Activated CD8-positive, alpha-beta memory T cell treated with anti-CD3 and anti-CD28 coated beads, Interleukin-2, amount 50 U/mL, for 1 hour (primary cell): ENCODE measurements around the gene CEP43.

Experiments used
- DNase-seq: peaks from one replicate; pipeline ENCODE4 v3.0.0-alpha.2; 2020; ENCODE audit errors: extremely low read depth

Gene CEP43

GRCh38 chr6:166969390-166970002, 29.7 kb upstream of the CEP43 start:
- no peak for DNase-seq

- DNase-seq = no peak
Measured at GRCh38 chr6:166970091-166970490, 29.1 kb upstream of the CEP43 start.

- no peak for DNase-seq
Measured at GRCh38 chr6:166970776-166971175, 28.4 kb upstream of the CEP43 start.

GRCh38 chr6:166971271-166971670, 27.9 kb upstream of the CEP43 start:
- DNase-seq = no peak

DNA sequence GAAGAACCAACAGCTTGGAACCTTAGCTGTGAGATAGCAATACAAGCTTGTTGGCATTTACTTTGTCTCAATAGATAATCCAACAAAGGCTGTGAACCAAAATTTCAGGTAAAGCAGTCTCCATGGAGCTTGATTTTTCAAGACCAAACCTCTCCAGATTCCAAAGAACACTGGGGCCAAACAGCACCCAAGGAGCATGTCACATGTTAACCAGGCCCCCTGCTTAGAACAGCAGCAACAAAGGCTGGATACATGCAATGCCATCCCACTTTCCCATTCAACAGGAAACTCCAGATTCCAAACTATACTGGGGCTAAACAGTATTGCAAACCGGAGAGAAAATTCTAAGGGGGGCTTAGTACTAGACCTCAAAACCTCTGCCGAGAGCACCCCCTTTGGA, 27.1 kb upstream of the CEP43 start:
- no peak for DNase-seq

GRCh38 chr6:166976636-166977035, 22.6 kb upstream of the CEP43 start:
- no peak for DNase-seq

GRCh38 chr6:166977621-166978525, 21.3 kb upstream of the CEP43 start:
- DNase-seq = no peak

DNA sequence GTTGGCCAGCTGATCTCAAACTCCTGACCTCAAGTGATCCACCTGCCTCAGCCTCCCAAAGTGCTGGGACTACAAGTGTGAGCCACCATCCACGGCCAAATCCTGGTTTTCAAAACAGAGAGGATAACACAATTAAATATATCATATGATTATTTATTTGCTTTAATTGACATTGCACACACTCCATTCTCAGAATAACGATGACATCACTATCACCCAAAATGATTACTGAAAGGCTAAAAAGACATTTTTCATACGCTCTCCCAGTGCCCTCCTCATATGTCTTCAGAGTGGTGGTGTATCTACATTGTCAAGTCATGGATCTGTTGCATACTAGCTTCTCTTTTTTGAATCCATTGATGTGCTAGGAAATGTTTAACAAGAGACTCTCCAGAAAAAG, 18.5 kb upstream of the CEP43 start:
- no peak for DNase-seq

DNA sequence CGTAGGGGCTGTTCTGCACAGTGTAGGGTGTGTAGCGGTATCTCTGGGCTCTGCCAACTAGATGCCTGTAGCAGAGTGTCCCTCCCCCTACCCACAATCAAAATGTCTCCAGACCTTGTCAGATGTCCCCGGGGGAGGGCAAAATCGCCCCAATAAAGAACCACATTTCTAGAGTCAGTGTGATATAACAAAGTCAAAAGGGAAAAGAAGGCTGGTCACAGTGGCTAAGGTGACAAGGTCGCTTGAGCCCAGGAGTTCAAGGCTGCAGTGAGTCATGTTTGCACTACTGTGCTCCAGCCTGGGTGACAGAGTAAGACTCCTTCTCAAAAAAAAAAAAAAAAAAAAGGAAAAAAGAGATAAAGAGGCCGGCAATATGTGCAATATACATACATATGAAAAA, 11.7 kb upstream of the CEP43 start:
- no peak for DNase-seq

- no peak for DNase-seq
Measured at GRCh38 chr6:166987930-166988329, 11.3 kb upstream of the CEP43 start.

DNA sequence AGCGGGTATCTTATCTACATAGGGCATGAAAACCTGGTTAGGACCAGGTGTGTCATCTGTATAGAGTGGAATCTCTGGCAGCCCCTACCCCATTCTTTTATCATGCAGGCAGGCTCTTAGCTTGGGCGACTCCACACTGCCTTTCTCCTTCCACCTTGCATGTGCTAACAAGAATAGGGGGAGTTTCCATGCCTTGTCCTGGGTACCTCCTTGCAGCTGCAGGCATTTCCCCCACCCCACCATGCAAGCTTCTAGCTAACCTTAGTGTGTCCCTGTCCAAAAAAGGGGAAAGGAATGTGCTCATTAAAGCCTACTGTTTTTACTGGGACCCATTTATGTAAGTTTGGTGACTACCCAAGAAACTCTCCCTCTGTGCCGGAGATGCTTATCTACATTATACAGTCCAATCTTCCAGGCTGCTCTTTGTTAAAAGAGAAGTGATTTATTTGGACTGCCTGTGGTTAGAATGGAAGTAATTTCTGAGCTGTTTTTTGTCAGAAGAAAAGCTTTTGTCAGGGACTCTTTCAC, 10.5 kb upstream of the CEP43 start:
- no peak for DNase-seq

- no peak for DNase-seq
Measured at GRCh38 chr6:166989427-166990032, 9.7 kb upstream of the CEP43 start.

DNA sequence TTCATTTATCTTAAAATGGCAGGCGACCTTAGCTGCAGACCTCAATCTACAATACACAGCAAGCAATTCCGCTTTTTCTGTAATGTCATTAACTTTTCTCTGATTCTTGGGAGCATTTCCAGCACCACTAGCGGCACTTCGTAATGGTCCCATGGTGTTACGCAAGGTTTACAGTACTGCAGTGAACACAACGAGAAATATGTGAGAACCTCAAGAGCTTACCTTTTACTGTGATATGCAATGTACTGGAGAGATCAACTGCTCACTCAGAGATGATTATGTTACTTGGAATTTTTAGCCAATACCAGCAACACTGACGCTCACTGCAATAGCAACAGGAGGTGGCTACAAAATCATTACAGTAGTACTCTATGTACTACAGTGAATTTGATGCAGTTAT, 2.8 kb upstream of the CEP43 start:
- DNase-seq = no peak

GRCh38 chr6:166997348-166997747, 1.8 kb upstream of the CEP43 start:
- no peak for DNase-seq

DNA sequence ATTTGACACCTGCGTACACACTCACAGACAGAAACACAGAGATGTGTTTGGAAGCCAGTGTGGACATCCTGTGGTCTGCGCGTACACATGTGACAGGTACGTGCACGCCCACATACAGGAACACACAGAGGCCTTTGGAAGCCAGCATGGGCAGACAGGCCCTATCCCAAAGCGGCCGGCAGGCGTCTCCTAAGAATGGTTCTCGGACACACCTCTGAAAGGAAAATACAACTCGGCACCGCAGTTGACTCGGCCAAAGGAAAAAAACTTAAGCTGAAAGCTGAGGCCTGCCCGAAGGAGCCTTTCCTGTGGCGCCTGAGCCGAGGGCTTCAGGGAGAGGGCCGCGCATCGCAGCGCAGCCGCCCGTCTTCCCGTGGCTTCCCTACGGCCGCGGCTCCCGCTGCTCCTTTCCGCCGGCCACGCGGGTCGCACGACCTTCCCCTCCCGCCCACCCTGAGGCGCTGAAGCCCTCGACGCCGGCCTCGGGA, 1.4 kb upstream of the CEP43 start:
- no peak for DNase-seq

- DNase-seq = no peak
Measured at GRCh38 chr6:166998256-166999144, 697 bp upstream of the CEP43 start.

DNA sequence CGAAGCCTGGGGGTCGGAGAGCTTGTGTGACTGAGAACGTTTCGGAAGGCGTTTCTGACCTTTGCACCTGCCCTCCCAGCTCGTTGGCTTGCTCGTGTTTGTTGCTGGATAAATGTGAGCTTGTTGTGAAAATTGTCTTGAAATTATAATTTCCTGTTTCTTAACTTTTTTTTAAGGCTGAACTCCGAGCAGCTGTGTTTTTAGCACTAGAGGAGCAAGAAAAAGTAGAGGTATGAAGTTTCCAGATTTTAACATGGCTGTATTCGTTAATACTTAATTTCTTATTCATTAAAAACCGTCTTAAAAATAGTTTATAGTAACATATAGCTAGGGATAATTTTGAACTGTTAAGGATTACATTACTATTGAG, 672 bp downstream of the CEP43 start:
- DNase-seq = no peak

GRCh38 chr6:167000759-167001158, 1.6 kb downstream of the CEP43 start:
- DNase-seq = no peak

GRCh38 chr6:167005350-167006159, 6.4 kb downstream of the CEP43 start:
- no peak for DNase-seq

GRCh38 chr6:167007985-167008384, 8.8 kb downstream of the CEP43 start:
- no peak for DNase-seq

DNA sequence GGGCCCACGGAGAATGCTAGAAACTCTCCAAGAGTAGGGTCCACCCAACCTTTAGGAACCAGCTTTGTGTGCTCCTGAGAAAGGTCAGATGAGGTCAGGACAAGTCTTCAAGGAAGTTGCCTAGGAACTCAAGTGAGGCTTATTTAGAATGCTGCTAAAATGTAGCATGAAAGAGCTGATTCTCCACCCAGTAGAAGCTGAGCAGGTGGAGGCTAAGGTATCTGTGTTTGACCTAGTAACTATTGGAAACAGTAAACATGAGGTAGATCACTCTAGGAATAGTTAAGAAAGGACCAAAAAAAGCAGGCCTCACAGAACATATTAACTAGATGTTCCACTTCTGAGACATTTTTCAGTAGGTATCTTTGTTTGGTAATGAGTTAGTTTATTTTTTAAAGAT, 13.9 kb downstream of the CEP43 start:
- no peak for DNase-seq
